Measurements from ENCODE around the gene CROCC. TPM values are rescaled to one million over a fixed set of nuclear protein-coding genes. Genes with fewer than 3 reads are reported as not detected.

CROCC gene
- total RNA-seq, 4 donors from 2014 or later: 15.2 to 33.1 (median 22.1) TPM

GRCh38 chr1:16992675-16993074 lies 70.9 kb downstream of the CROCC start:
- no peak overlapping the region for H3K27ac ChIP-seq
- H3K9me3 ChIP-seq: no peaks in the 10 kb centered on the region
- H3K36me3 ChIP-seq: peaks cover 7 to 17% of the 10 kb centered on the region in 2 donors
- TF ChIP-seq CTCF (IDR thresholded peaks at IDR 0.05): no peak
- TF ChIP-seq POLR2A (IDR thresholded peaks at IDR 0.05): no peak
- intact Hi-C loops (cut with DNase I): no loop called here
- no peak overlapping the region for H3K4me3 ChIP-seq (replicated peaks in 1 of 3)
- no peak for DNase-seq
- no peaks in the 10 kb centered on the region for H3K4me1 ChIP-seq
- WGBS, 2 donors: 94 to 97% methylated on average over 9 of the region's 9 CpGs
- no peaks in the 10 kb centered on the region for H3K27me3 ChIP-seq

DNA sequence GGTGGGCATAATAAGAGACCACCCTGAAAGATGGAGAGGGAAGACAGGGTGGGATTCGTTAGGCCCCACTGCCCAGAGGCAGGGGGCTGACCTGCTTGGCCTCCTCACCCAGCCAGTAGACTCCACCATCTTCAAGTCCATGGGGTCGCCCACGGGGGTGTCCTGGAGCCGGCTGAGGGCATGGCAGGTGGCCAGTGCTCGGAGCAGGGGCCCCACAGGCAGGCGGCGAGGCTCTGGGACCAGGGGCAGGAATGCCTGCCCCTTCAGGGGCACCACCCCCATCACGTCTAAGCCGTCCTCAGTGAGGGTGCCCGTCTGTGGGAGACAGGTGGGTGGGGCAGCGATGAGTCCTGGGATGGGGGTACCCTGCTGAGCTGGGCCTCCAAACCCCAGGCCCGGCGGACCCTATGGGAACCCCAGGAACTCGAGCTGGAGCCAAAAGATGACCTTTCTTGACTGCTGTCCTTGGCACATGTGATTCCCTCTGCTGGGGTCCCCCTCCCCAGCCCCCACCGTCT lies 71.8 kb downstream of the CROCC start:
- DNase-seq: no peak

GRCh38 chr1:16996845-16997244 lies 75.1 kb downstream of the CROCC start:
- Histone ChIP-seq H3K27me3 (no peaks in the 10 kb centered on the region), H3K27ac (no peak overlapping the region), H3K36me3 (peaks cover 4 to 26% of the 10 kb centered on the region in 2 donors), H3K9me3 (no peaks in the 10 kb centered on the region), H3K4me1 (no peaks in the 10 kb centered on the region), H3K4me3 (replicated peaks in 1 of 3) (no peak overlapping the region)
- intact Hi-C loops (cut with DNase I): no loop called here
- DNase-seq: no peak
- WGBS, 2 donors: 95% methylated on average over 10 to 14 of the region's 14 CpGs
- TF ChIP-seq CTCF (IDR thresholded peaks at IDR 0.05): no peak
- TF ChIP-seq POLR2A (IDR thresholded peaks at IDR 0.05): no peak

More for the DNA sequence above, 71.8 kb downstream of the CROCC start:
- Histone ChIP-seq H3K9me3 (no peaks in the 10 kb centered on the region), H3K4me1 (no peaks in the 10 kb centered on the region), H3K4me3 (replicated peaks in 1 of 3) (no peak overlapping the region), H3K27me3 (no peaks in the 10 kb centered on the region), H3K36me3 (peaks cover 0 to 18% of the 10 kb centered on the region in 2 donors), H3K27ac (no peak overlapping the region)
- TF ChIP-seq POLR2A (IDR thresholded peaks at IDR 0.05) (no peak), CTCF (IDR thresholded peaks at IDR 0.05) (no peak)
- WGBS, 2 donors: 91 to 95% methylated on average over 5 to 12 of the region's 15 CpGs
- intact Hi-C loops (cut with DNase I): no loop called here

- intact Hi-C loops (cut with DNase I): no loop called here
Observed at GRCh38 chr1:16998589-16998988, 76.9 kb downstream of the CROCC start.

More at GRCh38 chr1:16998589-16998988, 76.9 kb downstream of the CROCC start:
- 81 to 86% methylated on average over 10 of the region's 10 CpGs for WGBS, 2 donors
- H3K27me3 ChIP-seq: no peaks in the 10 kb centered on the region
- H3K4me1 ChIP-seq: no peaks in the 10 kb centered on the region
- no peak overlapping the region for H3K4me3 ChIP-seq (replicated peaks in 1 of 3)
- no peak for TF ChIP-seq CTCF (IDR thresholded peaks at IDR 0.05)
- TF ChIP-seq POLR2A (IDR thresholded peaks at IDR 0.05): no peak
- H3K36me3 ChIP-seq: peaks cover 12 to 32% of the 10 kb centered on the region in 2 donors
- H3K27ac ChIP-seq: no peak overlapping the region
- DNase-seq: no peak
- H3K9me3 ChIP-seq: no peaks in the 10 kb centered on the region

Measured in thyroid gland (tissue), 4 donors.